ENCODE data around the gene MEGF11. TPM values are rescaled to one million over a fixed set of nuclear protein-coding genes. Genes with fewer than 3 reads are reported as not detected.

MEGF11 gene
- total RNA-seq, 2 experiments from 2014 or later: 3.3 to 6.8 TPM

DNA sequence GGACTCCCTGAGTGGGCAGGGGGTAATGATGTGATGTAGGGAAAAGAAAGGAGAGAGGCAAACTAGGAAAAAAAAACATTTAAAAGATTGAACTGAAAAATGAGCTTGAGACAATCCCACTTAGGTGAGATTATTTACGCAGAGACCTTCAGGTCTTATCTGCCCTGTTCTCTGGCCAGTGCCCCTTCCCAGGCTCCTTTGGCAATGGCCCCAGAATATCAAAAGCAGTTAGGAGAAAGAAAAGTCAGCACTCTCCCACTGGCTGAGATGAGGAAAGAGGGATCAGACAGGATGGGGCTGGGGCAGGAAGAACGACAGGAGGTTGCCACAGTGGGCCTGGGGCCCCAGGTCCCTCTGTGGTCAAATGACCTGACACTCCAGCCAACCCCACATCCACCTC, 105.4 kb downstream of the MEGF11 start:
- ChIA-PET CTCF (ENCODE audit: unreplicated experiment) (no interaction called here), POLR2A (interaction anchor here (0.6 kb wide), 1 partner anchor 66 kb away, joined by 3 read pairs; no protein-coding TSS in a partner anchor)
- Histone ChIP-seq H3K4me2 (ENCODE audit: low read length) (no peak overlapping the region), H3K36me3 (ENCODE audit: insufficient read depth, low read length) (no peaks in the 10 kb centered on the region), H3K79me2 (ENCODE audit: insufficient read depth, low read depth, low read length) (no peaks in the 10 kb centered on the region), H4K20me1 (ENCODE audit: insufficient read depth, low read length) (no peaks in the 10 kb centered on the region), H3K9me3 (ENCODE audit: low read length) (no peaks in the 10 kb centered on the region), H3K4me3 (ENCODE audit: low read depth, low read length, poor library complexity, severe bottlenecking) (no peak overlapping the region), H3K4me1 (ENCODE audit: insufficient read depth, low read length, poor library complexity, severe bottlenecking) (peaks cover 54% of the 10 kb centered on the region), H2AFZ (ENCODE audit: low read length) (no peak overlapping the region), H3K9me2 (ENCODE audit: insufficient read depth, low read length) (no peaks in the 10 kb centered on the region), H3K27ac (ENCODE audit: low read depth, low read length, poor library complexity, severe bottlenecking) (no peak overlapping the region)
- DNase-seq (ENCODE audit: low spot score): no peak
- TF ChIP-seq, protein P1, sequence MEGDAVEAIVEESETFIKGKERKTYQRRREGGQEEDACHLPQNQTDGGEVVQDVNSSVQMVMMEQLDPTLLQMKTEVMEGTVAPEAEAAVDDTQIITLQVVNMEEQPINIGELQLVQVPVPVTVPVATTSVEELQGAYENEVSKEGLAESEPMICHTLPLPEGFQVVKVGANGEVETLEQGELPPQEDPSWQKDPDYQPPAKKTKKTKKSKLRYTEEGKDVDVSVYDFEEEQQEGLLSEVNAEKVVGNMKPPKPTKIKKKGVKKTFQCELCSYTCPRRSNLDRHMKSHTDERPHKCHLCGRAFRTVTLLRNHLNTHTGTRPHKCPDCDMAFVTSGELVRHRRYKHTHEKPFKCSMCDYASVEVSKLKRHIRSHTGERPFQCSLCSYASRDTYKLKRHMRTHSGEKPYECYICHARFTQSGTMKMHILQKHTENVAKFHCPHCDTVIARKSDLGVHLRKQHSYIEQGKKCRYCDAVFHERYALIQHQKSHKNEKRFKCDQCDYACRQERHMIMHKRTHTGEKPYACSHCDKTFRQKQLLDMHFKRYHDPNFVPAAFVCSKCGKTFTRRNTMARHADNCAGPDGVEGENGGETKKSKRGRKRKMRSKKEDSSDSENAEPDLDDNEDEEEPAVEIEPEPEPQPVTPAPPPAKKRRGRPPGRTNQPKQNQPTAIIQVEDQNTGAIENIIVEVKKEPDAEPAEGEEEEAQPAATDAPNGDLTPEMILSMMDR (conservative IDR thresholded peaks at IDR 0.05; ENCODE audit: low read length): no peak
- TF ChIP-seq EZH2phosphoT487 (IDR thresholded peaks at IDR 0.05; ENCODE audit: borderline replicate concordance, low read depth, low read length): no peak
- no TSS peak for BruUV-seq (replicated peaks)
- intact Hi-C loops (cut with micrococcal nuclease; ENCODE audit: unreplicated experiment): no loop called here

DNA sequence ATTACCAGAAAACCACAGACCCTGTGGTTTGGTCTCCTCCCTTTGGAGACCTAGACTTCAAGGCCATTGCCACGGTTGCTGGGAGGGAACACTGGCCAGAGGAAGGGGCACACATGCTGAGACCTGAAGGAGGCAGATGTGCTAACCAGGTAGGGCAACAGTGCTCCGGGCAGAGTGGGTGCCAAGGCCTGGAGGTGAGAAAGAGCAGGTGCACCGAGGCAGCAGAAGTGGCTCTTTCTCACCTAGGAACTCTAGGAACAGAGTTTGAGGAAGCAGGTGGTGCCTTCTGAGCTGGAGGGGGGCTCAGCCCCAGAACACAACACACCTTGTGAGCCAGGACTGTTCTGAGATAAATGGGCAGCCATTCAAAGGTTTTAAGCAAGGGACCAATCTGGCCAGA, 106.1 kb downstream of the MEGF11 start:
- H3K27ac ChIP-seq (ENCODE audit: low read depth, low read length, poor library complexity, severe bottlenecking): no peak overlapping the region
- H3K4me2 ChIP-seq (ENCODE audit: low read length): 0 out of 2 replicates have a peak overlapping the region, but pooled peaks have one; percentile 3
- intact Hi-C loops (cut with micrococcal nuclease; ENCODE audit: unreplicated experiment): no loop called here
- H3K4me1 ChIP-seq (ENCODE audit: insufficient read depth, low read length, poor library complexity, severe bottlenecking): peaks cover 47% of the 10 kb centered on the region
- H3K9me3 ChIP-seq (ENCODE audit: low read length): no peaks in the 10 kb centered on the region
- BruUV-seq (replicated peaks): no TSS peak
- H2AFZ ChIP-seq (ENCODE audit: low read length): no peak overlapping the region
- no peaks in the 10 kb centered on the region for H4K20me1 ChIP-seq (ENCODE audit: insufficient read depth, low read length)
- H3K79me2 ChIP-seq (ENCODE audit: insufficient read depth, low read depth, low read length): no peaks in the 10 kb centered on the region
- TF ChIP-seq, protein P1 (conservative IDR thresholded peaks at IDR 0.05; ENCODE audit: low read length): no peak
- no peak for TF ChIP-seq EZH2phosphoT487 (IDR thresholded peaks at IDR 0.05; ENCODE audit: borderline replicate concordance, low read depth, low read length)
- no peaks in the 10 kb centered on the region for H3K9me2 ChIP-seq (ENCODE audit: insufficient read depth, low read length)
- no peak overlapping the region for H3K4me3 ChIP-seq (ENCODE audit: low read depth, low read length, poor library complexity, severe bottlenecking)
- ChIA-PET POLR2A (no interaction called here), CTCF (ENCODE audit: unreplicated experiment) (no interaction called here)
- H3K36me3 ChIP-seq (ENCODE audit: insufficient read depth, low read length): no peaks in the 10 kb centered on the region
- DNase-seq (ENCODE audit: low spot score): no peak

DNA sequence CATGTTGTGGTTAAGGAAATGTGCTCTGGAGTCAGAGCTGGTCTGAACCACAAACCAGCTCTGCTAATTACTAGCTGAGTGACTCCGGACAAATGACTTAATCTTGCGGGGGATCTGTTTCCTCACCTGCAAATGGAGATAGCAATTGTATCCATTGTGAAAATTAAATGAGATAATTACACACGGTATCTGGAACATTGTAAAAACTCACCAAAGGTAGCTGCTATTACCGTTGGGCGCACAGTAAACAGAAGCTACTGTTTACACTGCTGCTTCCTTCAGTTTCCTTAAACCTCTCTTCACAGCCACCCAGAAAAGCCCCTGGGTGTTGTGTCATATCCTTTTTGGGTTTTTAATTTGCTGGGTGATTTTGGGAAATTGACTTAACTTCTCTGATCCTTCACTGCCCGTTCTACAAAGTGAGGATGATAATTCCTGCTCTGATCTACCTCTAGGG, 107.8 kb downstream of the MEGF11 start:
- CTCF ChIA-PET (ENCODE audit: unreplicated experiment): no interaction called here
- Histone ChIP-seq H3K9me2 (ENCODE audit: insufficient read depth, low read length) (no peaks in the 10 kb centered on the region), H3K9me3 (ENCODE audit: low read length) (no peaks in the 10 kb centered on the region), H3K4me3 (ENCODE audit: low read depth, low read length, poor library complexity, severe bottlenecking) (no peak overlapping the region), H3K4me1 (ENCODE audit: insufficient read depth, low read length, poor library complexity, severe bottlenecking) (peaks cover 30% of the 10 kb centered on the region), H3K79me2 (ENCODE audit: insufficient read depth, low read depth, low read length) (no peaks in the 10 kb centered on the region), H4K20me1 (ENCODE audit: insufficient read depth, low read length) (no peaks in the 10 kb centered on the region), H3K4me2 (ENCODE audit: low read length) (peak overlapping the region; percentile 18; the same call in 1 of the 2 replicates), H2AFZ (ENCODE audit: low read length) (no peak overlapping the region), H3K36me3 (ENCODE audit: insufficient read depth, low read length) (no peaks in the 10 kb centered on the region), H3K27ac (ENCODE audit: low read depth, low read length, poor library complexity, severe bottlenecking) (peak overlapping the region; percentile 13)
- no TSS peak for BruUV-seq (replicated peaks)
- DNase-seq (ENCODE audit: low spot score): no peak
- TF ChIP-seq, protein P1 (conservative IDR thresholded peaks at IDR 0.05; ENCODE audit: low read length): no peak
- no peak for TF ChIP-seq EZH2phosphoT487 (IDR thresholded peaks at IDR 0.05; ENCODE audit: borderline replicate concordance, low read depth, low read length)
- intact Hi-C loops (cut with micrococcal nuclease; ENCODE audit: unreplicated experiment): no loop called here
- POLR2A ChIA-PET: interaction anchor here (0.8 to 1.8 kb wide), 4 partner anchors 8 to 531 kb away, joined by 4 to 7 read pairs (median 4); no protein-coding TSS in a partner anchor
